IPS DF 6.9 (cell line): Measurements from ENCODE around the gene ARHGEF3.
"Not testable (repeated sequence)": the region's sequence is repeated elsewhere in the genome, so short reads cannot be mapped to it uniquely, and the experiment has no call there.

Experiments
- DNase-seq: peaks from one replicate; pipeline ENCODE4 v3.0.0-alpha.2; 2013; ENCODE audit warnings: low read depth, low spot score
- H3K27ac ChIP-seq: one replicate; pipeline ENCODE4 v1.5.1; 2013; ENCODE audit warnings: low read length, control low read depth
- H3K27me3 ChIP-seq: 2 replicates; pipeline ENCODE4 v1.6.1; 2013; ENCODE audit warnings: mild to moderate bottlenecking, low read length; ENCODE audit not compliant: control insufficient read depth, insufficient read depth
- H3K36me3 ChIP-seq: 2 replicates; pipeline ENCODE4 v1.6.1; 2013; ENCODE audit warnings: low read length; ENCODE audit not compliant: control insufficient read depth, insufficient read depth
- H3K4me1 ChIP-seq: 2 replicates; pipeline ENCODE4 v1.6.1; 2013; ENCODE audit warnings: low read length; ENCODE audit not compliant: control insufficient read depth, insufficient read depth
- H3K4me3 ChIP-seq: 2 replicates; pipeline ENCODE4 v1.5.1; 2013; ENCODE audit warnings: mild to moderate bottlenecking, low read length
- H3K9me3 ChIP-seq: 2 replicates; pipeline ENCODE4 v1.6.1; 2013; ENCODE audit warnings: low read length, inconsistent platforms; ENCODE audit not compliant: control insufficient read depth, insufficient read depth
- WGBS: extraction: QIAGEN DNeasy Blood & Tissue Kit; methylation state at CpG from one replicate; pipeline ENCODE4 v1.1.7; 2013; ENCODE audit warnings: mixed read lengths, missing lambda C conversion rate; ENCODE audit not compliant: insufficient read length, insufficient coverage; 5-methylcytosine and 5-hydroxymethylcytosine counted together

ARHGEF3 gene

GRCh38 chr3:56694867-56695683 is 106.7 kb downstream of the ARHGEF3 start:
- H3K4me3 ChIP-seq, result no peak overlapping the region
- no CpG with 5 or more reads among the region's 4 CpGs for WGBS
- no peak overlapping the region for H3K27ac ChIP-seq
- no peak for DNase-seq
- no peaks in the 10 kb centered on the region for H3K36me3 ChIP-seq
- H3K9me3 ChIP-seq, result no peaks in the 10 kb centered on the region
- H3K27me3 ChIP-seq, result no peaks in the 10 kb centered on the region
- H3K4me1 ChIP-seq, result no peaks in the 10 kb centered on the region

- no CpG with 5 or more reads among the region's 3 CpGs for WGBS
- H3K9me3 ChIP-seq, result no peaks in the 10 kb centered on the region
- no peak for DNase-seq
- no peaks in the 10 kb centered on the region for H3K36me3 ChIP-seq
- no peak overlapping the region for H3K27ac ChIP-seq
- no peaks in the 10 kb centered on the region for H3K27me3 ChIP-seq
- H3K4me1 ChIP-seq, result no peaks in the 10 kb centered on the region
- no peak overlapping the region for H3K4me3 ChIP-seq
These were observed 108.0 kb downstream of the ARHGEF3 start for GRCh38 chr3:56693750-56694149.

GRCh38 chr3:56692520-56693433 is 109.0 kb downstream of the ARHGEF3 start:
- not testable (repeated sequence) for H3K4me1 ChIP-seq, H3K27ac ChIP-seq, H3K36me3 ChIP-seq, DNase-seq, H3K4me3 ChIP-seq, H3K27me3 ChIP-seq, H3K9me3 ChIP-seq
- WGBS, result no CpG with 5 or more reads among the region's 15 CpGs

- H3K36me3 ChIP-seq, H3K27ac ChIP-seq, H3K4me3 ChIP-seq, H3K4me1 ChIP-seq, H3K27me3 ChIP-seq, DNase-seq, H3K9me3 ChIP-seq: not testable (repeated sequence)
- WGBS, result no CpG with 5 or more reads among the region's 21 CpGs
These were observed 109.8 kb downstream of the ARHGEF3 start for GRCh38 chr3:56692001-56692365.

- Histone ChIP-seq H3K4me1 (no peaks in the 10 kb centered on the region), H3K36me3 (no peaks in the 10 kb centered on the region), H3K4me3 (no peak overlapping the region), H3K9me3 (no peaks in the 10 kb centered on the region), H3K27ac (no peak overlapping the region), H3K27me3 (no peaks in the 10 kb centered on the region)
- no CpG with 5 or more reads among the region's 19 CpGs for WGBS
- DNase-seq, result no peak
These were observed 110.4 kb downstream of the ARHGEF3 start for GRCh38 chr3:56691165-56692000.

- H3K9me3 ChIP-seq, result no peaks in the 10 kb centered on the region
- no peaks in the 10 kb centered on the region for H3K36me3 ChIP-seq
- H3K27ac ChIP-seq, result no peak overlapping the region
- peaks cover 1% of the 10 kb centered on the region; the same call in 1 of the 2 replicates for H3K27me3 ChIP-seq
- no peak for DNase-seq
- WGBS, result no CpG with 5 or more reads among the region's 1 CpG
- no peak overlapping the region for H3K4me3 ChIP-seq
- H3K4me1 ChIP-seq, result no peaks in the 10 kb centered on the region
These were observed 112.4 kb downstream of the ARHGEF3 start for GRCh38 chr3:56689303-56689702.

- peaks cover 2% of the 10 kb centered on the region; the same call in 1 of the 2 replicates for H3K4me1 ChIP-seq
These were observed 113.6 kb downstream of the ARHGEF3 start for GRCh38 chr3:56688191-56688590.

GRCh38 chr3:56684029-56684428 is 117.7 kb downstream of the ARHGEF3 start:
- peaks cover 2% of the 10 kb centered on the region; the same call in 1 of the 2 replicates for H3K4me1 ChIP-seq

More at GRCh38 chr3:56688191-56688590, 113.6 kb downstream of the ARHGEF3 start:
- Histone ChIP-seq H3K9me3 (no peaks in the 10 kb centered on the region), H3K27ac (no peak overlapping the region), H3K27me3 (peaks cover 11% of the 10 kb centered on the region), H3K4me3 (no peak overlapping the region), H3K36me3 (no peaks in the 10 kb centered on the region)
- DNase-seq, result no peak
- no CpG with 5 or more reads among the region's 1 CpG for WGBS

GRCh38 chr3:56683122-56683817 is 118.5 kb downstream of the ARHGEF3 start, which contains the start of gene TASOR:
TSS of gene TASOR (minus strand) at chr3:56683265. CDS start at chr3:56683006, 259 bp downstream.
- Histone ChIP-seq H3K36me3 (no peaks in the 10 kb centered on the region), H3K27ac (no peak within 1 kb of the TSS), H3K4me1 (peaks cover 2% of the 10 kb centered on the region; the same call in 1 of the 2 replicates), H3K9me3 (no peaks in the 10 kb centered on the region), H3K27me3 (peaks cover 11% of the 10 kb centered on the region), H3K4me3 (peak within 1 kb of the TSS; percentile 61)
- no CpG with 5 or more reads among the region's 68 CpGs for WGBS
- DNase-seq, result peak; percentile 37

More at GRCh38 chr3:56684029-56684428, 117.7 kb downstream of the ARHGEF3 start:
- Histone ChIP-seq H3K27ac (no peak overlapping the region), H3K4me3 (no peak overlapping the region), H3K36me3 (no peaks in the 10 kb centered on the region), H3K27me3 (peaks cover 11% of the 10 kb centered on the region), H3K9me3 (no peaks in the 10 kb centered on the region)
- DNase-seq, result no peak
- whole genome bisulfite sequencing, result no CpG with 5 or more reads among the region's 13 CpGs
